ENCODE data around the gene HMCN1. TPM values are rescaled to one million over a fixed set of nuclear protein-coding genes. Genes with fewer than 3 reads are reported as not detected.

HMCN1 gene
- total RNA-seq, 2 experiments from 2014 or later = 0.07 to 0.21 TPM

GRCh38 chr1:185850366-185850765, 116.2 kb downstream of the HMCN1 start:
- Mint-ChIP-seq H3K4me3 (no peak overlapping the region), H3K27me3 (peaks cover 12% of the 10 kb centered on the region), H3K36me3 (ENCODE audit: low read depth) (no peaks in the 10 kb centered on the region), H3K9me3 (no peaks in the 10 kb centered on the region), H3K27ac (no peak overlapping the region), H3K4me1 (no peaks in the 10 kb centered on the region)
- ChIA-PET POLR2A (no interaction called here), CTCF (no interaction called here)
- no peak for DNase-seq

GRCh38 chr1:185853739-185854138, 119.5 kb downstream of the HMCN1 start:
- H3K9me3 Mint-ChIP-seq = no peaks in the 10 kb centered on the region
- H3K4me3 Mint-ChIP-seq = no peak overlapping the region
- no peaks in the 10 kb centered on the region for H3K36me3 Mint-ChIP-seq (ENCODE audit: low read depth)
- no peaks in the 10 kb centered on the region for H3K4me1 Mint-ChIP-seq
- CTCF ChIA-PET = no interaction called here
- no peak for DNase-seq
- POLR2A ChIA-PET = no interaction called here
- peaks cover 15% of the 10 kb centered on the region for H3K27me3 Mint-ChIP-seq
- no peak overlapping the region for H3K27ac Mint-ChIP-seq

GRCh38 chr1:185856482-185856881, 122.3 kb downstream of the HMCN1 start:
- ChIA-PET POLR2A (no interaction called here), CTCF (no interaction called here)
- Mint-ChIP-seq H3K9me3 (no peaks in the 10 kb centered on the region), H3K4me1 (no peaks in the 10 kb centered on the region), H3K27ac (no peak overlapping the region), H3K27me3 (peaks cover 16% of the 10 kb centered on the region), H3K36me3 (ENCODE audit: low read depth) (no peaks in the 10 kb centered on the region), H3K4me3 (no peak overlapping the region)
- no peak for DNase-seq

GRCh38 chr1:185857442-185857841, 123.3 kb downstream of the HMCN1 start:
- Mint-ChIP-seq H3K36me3 (ENCODE audit: low read depth) (no peaks in the 10 kb centered on the region), H3K27ac (no peak overlapping the region)

DNA sequence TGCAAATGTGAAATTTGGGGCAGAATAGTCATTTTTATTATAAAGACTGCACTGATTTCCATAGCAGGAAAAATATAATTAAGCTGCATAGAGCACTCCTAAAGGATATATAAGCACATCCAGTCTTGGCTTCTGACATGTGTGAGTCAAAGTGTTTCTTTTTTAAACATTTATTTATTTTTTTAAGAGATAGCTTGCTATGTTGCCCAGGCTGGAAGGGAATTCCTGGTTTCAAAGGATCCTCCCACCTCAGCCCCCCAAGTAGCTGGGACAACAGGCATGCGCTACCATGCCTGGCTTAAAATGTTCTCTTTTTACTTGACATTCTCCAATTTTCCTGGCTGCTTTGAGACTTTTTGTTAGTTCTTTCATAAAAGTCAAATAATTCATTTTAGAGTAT, 126.1 kb downstream of the HMCN1 start:
- no peak overlapping the region for H3K4me3 Mint-ChIP-seq
- no peak overlapping the region for H3K27ac Mint-ChIP-seq
- no peak for DNase-seq
- H3K36me3 Mint-ChIP-seq (ENCODE audit: low read depth) = no peaks in the 10 kb centered on the region
- ChIA-PET POLR2A (no interaction called here), CTCF (no interaction called here)
- H3K4me1 Mint-ChIP-seq = no peaks in the 10 kb centered on the region
- no peaks in the 10 kb centered on the region for H3K9me3 Mint-ChIP-seq
- H3K27me3 Mint-ChIP-seq = peaks cover 5% of the 10 kb centered on the region

More at GRCh38 chr1:185857442-185857841, 123.3 kb downstream of the HMCN1 start:
- no peaks in the 10 kb centered on the region for H3K4me1 Mint-ChIP-seq
- no peaks in the 10 kb centered on the region for H3K9me3 Mint-ChIP-seq
- no peak overlapping the region for H3K4me3 Mint-ChIP-seq
- POLR2A ChIA-PET = no interaction called here
- H3K27me3 Mint-ChIP-seq = peaks cover 12% of the 10 kb centered on the region
- no peak for DNase-seq
- CTCF ChIA-PET = no interaction called here

DNA sequence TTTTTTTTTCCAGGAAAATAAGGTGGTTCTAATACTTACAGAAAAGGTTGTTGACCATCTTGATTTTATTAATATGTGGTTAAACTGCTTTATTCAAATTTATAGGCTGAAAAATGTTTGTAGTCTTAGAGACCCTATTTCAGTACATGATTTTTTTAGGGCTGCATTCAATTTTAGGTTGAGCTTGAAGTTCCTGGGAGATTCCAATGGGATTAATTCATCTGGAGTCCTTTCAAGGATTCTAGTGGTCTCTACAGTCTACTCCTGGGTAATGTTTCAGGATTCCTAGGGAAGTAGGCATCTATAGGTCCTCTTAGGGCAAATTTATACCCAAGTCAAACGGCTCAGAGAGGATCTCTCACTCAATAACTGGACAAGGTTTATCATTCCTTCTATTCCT, 126.7 kb downstream of the HMCN1 start:
- Mint-ChIP-seq H3K27me3 (peaks cover 5% of the 10 kb centered on the region), H3K4me3 (no peak overlapping the region), H3K9me3 (no peaks in the 10 kb centered on the region), H3K27ac (no peak overlapping the region), H3K4me1 (no peaks in the 10 kb centered on the region), H3K36me3 (ENCODE audit: low read depth) (no peaks in the 10 kb centered on the region)
- POLR2A ChIA-PET = no interaction called here
- no peak for DNase-seq
- CTCF ChIA-PET = no interaction called here

GRCh38 chr1:185861630-185862029, 127.4 kb downstream of the HMCN1 start:
- POLR2A ChIA-PET = no interaction called here

DNA sequence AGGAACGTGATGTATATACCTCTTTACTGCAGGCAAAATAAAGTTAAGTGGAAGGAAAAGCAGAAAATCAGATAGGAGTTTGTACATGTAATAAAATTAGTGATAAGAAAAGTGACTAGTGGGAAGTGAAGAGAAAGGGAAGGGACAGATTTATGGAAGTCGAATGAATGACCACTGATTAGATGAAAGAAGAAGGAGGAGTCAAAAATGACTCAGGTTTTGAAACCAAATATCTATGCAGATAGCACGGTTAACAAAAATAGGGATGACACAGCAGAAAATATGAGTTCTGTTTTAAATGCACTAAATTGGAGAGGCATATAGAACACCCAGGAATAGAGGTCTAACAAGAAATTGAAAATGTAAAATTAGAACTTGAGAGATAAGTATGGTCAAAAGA, 128.0 kb downstream of the HMCN1 start:
- no peak for DNase-seq
- Mint-ChIP-seq H3K4me3 (no peak overlapping the region), H3K27ac (no peak overlapping the region), H3K4me1 (no peaks in the 10 kb centered on the region), H3K36me3 (ENCODE audit: low read depth) (no peaks in the 10 kb centered on the region), H3K9me3 (no peaks in the 10 kb centered on the region), H3K27me3 (peaks cover 2% of the 10 kb centered on the region)
- ChIA-PET POLR2A (no interaction called here), CTCF (no interaction called here)

More at GRCh38 chr1:185861630-185862029, 127.4 kb downstream of the HMCN1 start:
- Mint-ChIP-seq H3K27ac (no peak overlapping the region), H3K4me3 (no peak overlapping the region), H3K9me3 (no peaks in the 10 kb centered on the region), H3K27me3 (peaks cover 4% of the 10 kb centered on the region), H3K36me3 (ENCODE audit: low read depth) (no peaks in the 10 kb centered on the region), H3K4me1 (no peaks in the 10 kb centered on the region)
- no peak for DNase-seq
- CTCF ChIA-PET = no interaction called here

- no peaks in the 10 kb centered on the region for H3K9me3 Mint-ChIP-seq
- CTCF ChIA-PET = no interaction called here
These were observed 130.1 kb downstream of the HMCN1 start for GRCh38 chr1:185864331-185864730.

GRCh38 chr1:185864889-185865517, 130.8 kb downstream of the HMCN1 start:
- CTCF ChIA-PET = no interaction called here
- DNase-seq = no peak
- Mint-ChIP-seq H3K4me1 (no peaks in the 10 kb centered on the region), H3K27ac (no peak overlapping the region), H3K9me3 (no peaks in the 10 kb centered on the region), H3K4me3 (no peak overlapping the region), H3K27me3 (peaks cover 2% of the 10 kb centered on the region), H3K36me3 (ENCODE audit: low read depth) (no peaks in the 10 kb centered on the region)
- POLR2A ChIA-PET = no interaction called here

More at GRCh38 chr1:185864331-185864730, 130.1 kb downstream of the HMCN1 start:
- Mint-ChIP-seq H3K27me3 (peaks cover 2% of the 10 kb centered on the region), H3K4me3 (no peak overlapping the region), H3K27ac (no peak overlapping the region), H3K4me1 (no peaks in the 10 kb centered on the region), H3K36me3 (ENCODE audit: low read depth) (no peaks in the 10 kb centered on the region)
- POLR2A ChIA-PET = no interaction called here
- DNase-seq = no peak

- no peak for DNase-seq
- POLR2A ChIA-PET = no interaction called here
- no peaks in the 10 kb centered on the region for H3K27me3 Mint-ChIP-seq
- H3K4me1 Mint-ChIP-seq = no peaks in the 10 kb centered on the region
- no peaks in the 10 kb centered on the region for H3K9me3 Mint-ChIP-seq
- CTCF ChIA-PET = no interaction called here
- H3K27ac Mint-ChIP-seq = no peak overlapping the region
- no peak overlapping the region for H3K4me3 Mint-ChIP-seq
- no peaks in the 10 kb centered on the region for H3K36me3 Mint-ChIP-seq (ENCODE audit: low read depth)
These were observed 135.4 kb downstream of the HMCN1 start for GRCh38 chr1:185869590-185869989.

- Mint-ChIP-seq H3K27ac (no peak overlapping the region), H3K9me3 (no peaks in the 10 kb centered on the region), H3K4me3 (no peak overlapping the region), H3K36me3 (ENCODE audit: low read depth) (no peaks in the 10 kb centered on the region), H3K4me1 (no peaks in the 10 kb centered on the region), H3K27me3 (no peaks in the 10 kb centered on the region)
- CTCF ChIA-PET = interaction anchor here (1.2 kb wide), 1 partner anchor 9 kb away, joined by 3 read pairs; no protein-coding TSS in a partner anchor
- POLR2A ChIA-PET = no interaction called here
- no peak for DNase-seq
These were observed 137.5 kb downstream of the HMCN1 start for GRCh38 chr1:185871627-185872150.

GRCh38 chr1:185874246-185874645, 140.1 kb downstream of the HMCN1 start:
- ChIA-PET CTCF (no interaction called here), POLR2A (no interaction called here)
- no peak for DNase-seq
- Mint-ChIP-seq H3K4me1 (no peaks in the 10 kb centered on the region), H3K36me3 (ENCODE audit: low read depth) (no peaks in the 10 kb centered on the region), H3K9me3 (no peaks in the 10 kb centered on the region), H3K4me3 (no peak overlapping the region), H3K27ac (no peak overlapping the region), H3K27me3 (no peaks in the 10 kb centered on the region)

DNA sequence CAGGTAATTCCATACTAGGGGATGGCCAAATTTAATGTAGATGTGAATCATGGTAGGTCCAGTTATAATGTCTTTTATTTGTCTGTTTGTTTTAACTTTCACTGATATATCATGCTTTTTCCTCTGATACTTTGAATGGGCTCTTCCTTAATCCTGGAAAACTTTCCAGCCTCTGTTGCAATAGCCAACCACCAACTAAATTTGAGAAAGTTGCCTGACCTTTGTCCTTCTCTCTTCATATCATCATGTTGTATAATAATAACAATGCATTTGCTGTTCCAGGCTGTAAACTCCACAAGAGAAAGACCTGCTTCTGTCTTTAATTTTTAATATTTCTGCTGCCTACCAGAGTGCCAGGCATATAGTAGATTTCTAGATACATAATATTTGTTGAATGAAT, 146.1 kb downstream of the HMCN1 start:
- Mint-ChIP-seq H3K4me3 (no peak overlapping the region), H3K4me1 (no peaks in the 10 kb centered on the region), H3K36me3 (ENCODE audit: low read depth) (no peaks in the 10 kb centered on the region), H3K27ac (no peak overlapping the region), H3K27me3 (no peaks in the 10 kb centered on the region), H3K9me3 (no peaks in the 10 kb centered on the region)
- DNase-seq = no peak
- CTCF ChIA-PET = interaction anchor here (1.3 kb wide), 1 partner anchor 9 kb away, joined by 3 read pairs; no protein-coding TSS in a partner anchor
- POLR2A ChIA-PET = interaction anchor here (0.6 kb wide), 1 partner anchor 56 kb away, joined by 4 read pairs; no protein-coding TSS in a partner anchor

All from activated CD4-positive, alpha-beta T cell treated with anti-CD3 and anti-CD28 coated beads, Interleukin-2, amount 10 ng/mL, durations not matched to agents 7 days and 5 days (primary cell).